ENCODE results near the gene SHISA2. TPM values are rescaled to one million over a fixed set of nuclear protein-coding genes. Genes with fewer than 3 reads are reported as not detected.

SHISA2 gene
- total and polyA plus RNA-seq, 2 of the 8 experiments (the other 6 are each of a cell fraction or from before 2014, with no cell fraction given) = 10.2 to 23.8 TPM

DNA sequence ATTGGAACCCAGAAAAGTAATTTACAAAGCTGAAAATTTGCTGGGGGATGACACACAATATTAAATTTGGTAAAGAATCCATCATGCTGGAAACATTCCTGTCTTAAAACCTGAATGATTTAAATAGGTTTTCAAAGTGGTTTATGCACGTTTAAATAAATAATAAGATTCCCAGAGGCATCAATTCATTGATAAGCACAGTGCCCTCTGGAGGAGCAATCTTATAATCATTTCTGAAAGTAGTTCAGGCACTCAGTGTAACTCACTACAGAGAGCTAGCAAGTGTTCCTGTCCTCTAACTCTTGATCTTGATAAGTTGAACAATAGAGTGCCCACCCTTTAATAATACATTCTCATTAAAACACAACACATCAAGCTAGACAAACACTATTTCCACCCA lies 43.5 kb upstream of the SHISA2 start (continued):
- TF ChIP-seq, protein P1, sequence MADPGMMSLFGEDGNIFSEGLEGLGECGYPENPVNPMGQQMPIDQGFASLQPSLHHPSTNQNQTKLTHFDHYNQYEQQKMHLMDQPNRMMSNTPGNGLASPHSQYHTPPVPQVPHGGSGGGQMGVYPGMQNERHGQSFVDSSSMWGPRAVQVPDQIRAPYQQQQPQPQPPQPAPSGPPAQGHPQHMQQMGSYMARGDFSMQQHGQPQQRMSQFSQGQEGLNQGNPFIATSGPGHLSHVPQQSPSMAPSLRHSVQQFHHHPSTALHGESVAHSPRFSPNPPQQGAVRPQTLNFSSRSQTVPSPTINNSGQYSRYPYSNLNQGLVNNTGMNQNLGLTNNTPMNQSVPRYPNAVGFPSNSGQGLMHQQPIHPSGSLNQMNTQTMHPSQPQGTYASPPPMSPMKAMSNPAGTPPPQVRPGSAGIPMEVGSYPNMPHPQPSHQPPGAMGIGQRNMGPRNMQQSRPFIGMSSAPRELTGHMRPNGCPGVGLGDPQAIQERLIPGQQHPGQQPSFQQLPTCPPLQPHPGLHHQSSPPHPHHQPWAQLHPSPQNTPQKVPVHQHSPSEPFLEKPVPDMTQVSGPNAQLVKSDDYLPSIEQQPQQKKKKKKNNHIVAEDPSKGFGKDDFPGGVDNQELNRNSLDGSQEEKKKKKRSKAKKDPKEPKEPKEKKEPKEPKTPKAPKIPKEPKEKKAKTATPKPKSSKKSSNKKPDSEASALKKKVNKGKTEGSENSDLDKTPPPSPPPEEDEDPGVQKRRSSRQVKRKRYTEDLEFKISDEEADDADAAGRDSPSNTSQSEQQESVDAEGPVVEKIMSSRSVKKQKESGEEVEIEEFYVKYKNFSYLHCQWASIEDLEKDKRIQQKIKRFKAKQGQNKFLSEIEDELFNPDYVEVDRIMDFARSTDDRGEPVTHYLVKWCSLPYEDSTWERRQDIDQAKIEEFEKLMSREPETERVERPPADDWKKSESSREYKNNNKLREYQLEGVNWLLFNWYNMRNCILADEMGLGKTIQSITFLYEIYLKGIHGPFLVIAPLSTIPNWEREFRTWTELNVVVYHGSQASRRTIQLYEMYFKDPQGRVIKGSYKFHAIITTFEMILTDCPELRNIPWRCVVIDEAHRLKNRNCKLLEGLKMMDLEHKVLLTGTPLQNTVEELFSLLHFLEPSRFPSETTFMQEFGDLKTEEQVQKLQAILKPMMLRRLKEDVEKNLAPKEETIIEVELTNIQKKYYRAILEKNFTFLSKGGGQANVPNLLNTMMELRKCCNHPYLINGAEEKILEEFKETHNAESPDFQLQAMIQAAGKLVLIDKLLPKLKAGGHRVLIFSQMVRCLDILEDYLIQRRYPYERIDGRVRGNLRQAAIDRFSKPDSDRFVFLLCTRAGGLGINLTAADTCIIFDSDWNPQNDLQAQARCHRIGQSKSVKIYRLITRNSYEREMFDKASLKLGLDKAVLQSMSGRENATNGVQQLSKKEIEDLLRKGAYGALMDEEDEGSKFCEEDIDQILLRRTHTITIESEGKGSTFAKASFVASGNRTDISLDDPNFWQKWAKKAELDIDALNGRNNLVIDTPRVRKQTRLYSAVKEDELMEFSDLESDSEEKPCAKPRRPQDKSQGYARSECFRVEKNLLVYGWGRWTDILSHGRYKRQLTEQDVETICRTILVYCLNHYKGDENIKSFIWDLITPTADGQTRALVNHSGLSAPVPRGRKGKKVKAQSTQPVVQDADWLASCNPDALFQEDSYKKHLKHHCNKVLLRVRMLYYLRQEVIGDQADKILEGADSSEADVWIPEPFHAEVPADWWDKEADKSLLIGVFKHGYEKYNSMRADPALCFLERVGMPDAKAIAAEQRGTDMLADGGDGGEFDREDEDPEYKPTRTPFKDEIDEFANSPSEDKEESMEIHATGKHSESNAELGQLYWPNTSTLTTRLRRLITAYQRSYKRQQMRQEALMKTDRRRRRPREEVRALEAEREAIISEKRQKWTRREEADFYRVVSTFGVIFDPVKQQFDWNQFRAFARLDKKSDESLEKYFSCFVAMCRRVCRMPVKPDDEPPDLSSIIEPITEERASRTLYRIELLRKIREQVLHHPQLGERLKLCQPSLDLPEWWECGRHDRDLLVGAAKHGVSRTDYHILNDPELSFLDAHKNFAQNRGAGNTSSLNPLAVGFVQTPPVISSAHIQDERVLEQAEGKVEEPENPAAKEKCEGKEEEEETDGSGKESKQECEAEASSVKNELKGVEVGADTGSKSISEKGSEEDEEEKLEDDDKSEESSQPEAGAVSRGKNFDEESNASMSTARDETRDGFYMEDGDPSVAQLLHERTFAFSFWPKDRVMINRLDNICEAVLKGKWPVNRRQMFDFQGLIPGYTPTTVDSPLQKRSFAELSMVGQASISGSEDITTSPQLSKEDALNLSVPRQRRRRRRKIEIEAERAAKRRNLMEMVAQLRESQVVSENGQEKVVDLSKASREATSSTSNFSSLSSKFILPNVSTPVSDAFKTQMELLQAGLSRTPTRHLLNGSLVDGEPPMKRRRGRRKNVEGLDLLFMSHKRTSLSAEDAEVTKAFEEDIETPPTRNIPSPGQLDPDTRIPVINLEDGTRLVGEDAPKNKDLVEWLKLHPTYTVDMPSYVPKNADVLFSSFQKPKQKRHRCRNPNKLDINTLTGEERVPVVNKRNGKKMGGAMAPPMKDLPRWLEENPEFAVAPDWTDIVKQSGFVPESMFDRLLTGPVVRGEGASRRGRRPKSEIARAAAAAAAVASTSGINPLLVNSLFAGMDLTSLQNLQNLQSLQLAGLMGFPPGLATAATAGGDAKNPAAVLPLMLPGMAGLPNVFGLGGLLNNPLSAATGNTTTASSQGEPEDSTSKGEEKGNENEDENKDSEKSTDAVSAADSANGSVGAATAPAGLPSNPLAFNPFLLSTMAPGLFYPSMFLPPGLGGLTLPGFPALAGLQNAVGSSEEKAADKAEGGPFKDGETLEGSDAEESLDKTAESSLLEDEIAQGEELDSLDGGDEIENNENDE (IDR thresholded peaks at IDR 0.05; ENCODE audit: insufficient replicate concordance, low read length) = no peak
- TF ChIP-seq SUZ12 (IDR thresholded peaks at IDR 0.05; ENCODE audit: low read length) = no peak
